Calu3 (cell line): ENCODE results near the gene MRPS12. TPM values are rescaled to one million over a fixed set of nuclear protein-coding genes. Genes with fewer than 3 reads are reported as not detected.

Experiments used
- BruUV-seq: library from RNA; stranded (reverse); fragments of 400-500 nt; replicated peaks from 2 replicates; lab custom pipeline; 2021; lab: Mats Ljungman, UMichigan
- CTCF ChIA-PET: fragments of 300-600 bp; sonication (Branson Sonifier 250); formaldehyde crosslinking; loops from one replicate; lab custom pipeline; 2022; ENCODE audit warnings: antibody characterized with exemption; lab: Charles Lee
- DNase-seq: peaks from one replicate; pipeline ENCODE4 v3.0.0; 2022
- H3K27ac Mint-ChIP-seq: one replicate; pipeline ENCODE4 v1.8.0; 2022; ENCODE audit warnings: mixed read lengths; ENCODE audit not compliant: unreplicated experiment
- H3K27me3 Mint-ChIP-seq: one replicate; pipeline ENCODE4 v1.8.0; 2022; ENCODE audit warnings: mixed read lengths; ENCODE audit not compliant: unreplicated experiment
- H3K36me3 Mint-ChIP-seq: one replicate; pipeline ENCODE4 v1.8.0; 2022; ENCODE audit warnings: mild to moderate bottlenecking, moderate library complexity, mixed read lengths; ENCODE audit not compliant: insufficient read depth, unreplicated experiment
- H3K4me1 Mint-ChIP-seq: one replicate; pipeline ENCODE4 v1.8.0; 2022; ENCODE audit warnings: mild to moderate bottlenecking, low read depth, mixed read lengths; ENCODE audit not compliant: unreplicated experiment
- H3K4me3 Mint-ChIP-seq: one replicate; pipeline ENCODE4 v1.8.0; 2022; ENCODE audit warnings: mild to moderate bottlenecking, low read depth, moderate library complexity, mixed read lengths; ENCODE audit not compliant: unreplicated experiment
- H3K9me3 Mint-ChIP-seq: one replicate; pipeline ENCODE4 v1.8.0; 2022; ENCODE audit warnings: low read depth, mixed read lengths; ENCODE audit not compliant: unreplicated experiment
- CTCF ChIP-seq: fragments of 200-600 bp; IDR thresholded peaks from one replicate; pipeline ENCODE4 v1.8.0; 2022; ENCODE audit warnings: antibody characterized with exemption; ENCODE audit not compliant: unreplicated experiment
- intact Hi-C: fragments of 100-400 bp; cut with micrococcal nuclease; formaldehyde crosslinking; loops from one replicate; pipeline ENCODE4 v1.10.0; 2022; ENCODE audit not compliant: unreplicated experiment
- total RNA-seq: library from RNA; stranded (reverse); gene quantifications from 2 replicates; pipeline ENCODE4 v1.2.3, GENCODE V29; 2022

Gene MRPS12
- total RNA-seq, 1 experiment from 2014 or later = 73.1 TPM

- peaks cover 20% of the 10 kb centered on the region for H3K36me3 Mint-ChIP-seq
- no peaks in the 10 kb centered on the region for H3K9me3 Mint-ChIP-seq
- no peak overlapping the region for H3K4me3 Mint-ChIP-seq
- H3K27me3 Mint-ChIP-seq = no peaks in the 10 kb centered on the region
- H3K27ac Mint-ChIP-seq = no peak overlapping the region
- BruUV-seq = no TSS peak
- DNase-seq = no peak
- CTCF ChIA-PET = no interaction called here
- no peaks in the 10 kb centered on the region for H3K4me1 Mint-ChIP-seq
- TF ChIP-seq CTCF = no peak
- intact Hi-C loops = no loop called here
Observed at GRCh38 chr19:38941979-38942378, 11.2 kb downstream of the MRPS12 start.

- no peak overlapping the region for H3K4me3 Mint-ChIP-seq
- no peak for TF ChIP-seq CTCF
- intact Hi-C loops = no loop called here
- H3K4me1 Mint-ChIP-seq = no peaks in the 10 kb centered on the region
- no peak overlapping the region for H3K27ac Mint-ChIP-seq
- no peak for DNase-seq
- H3K27me3 Mint-ChIP-seq = no peaks in the 10 kb centered on the region
- peaks cover 26% of the 10 kb centered on the region for H3K36me3 Mint-ChIP-seq
- H3K9me3 Mint-ChIP-seq = no peaks in the 10 kb centered on the region
- CTCF ChIA-PET = interaction anchor here (0.7 kb wide), 1 partner anchor 386 kb away, joined by 3 read pairs; no protein-coding TSS in a partner anchor
- BruUV-seq = no TSS peak
Observed at GRCh38 chr19:38942471-38943181, 11.9 kb downstream of the MRPS12 start.

DNA sequence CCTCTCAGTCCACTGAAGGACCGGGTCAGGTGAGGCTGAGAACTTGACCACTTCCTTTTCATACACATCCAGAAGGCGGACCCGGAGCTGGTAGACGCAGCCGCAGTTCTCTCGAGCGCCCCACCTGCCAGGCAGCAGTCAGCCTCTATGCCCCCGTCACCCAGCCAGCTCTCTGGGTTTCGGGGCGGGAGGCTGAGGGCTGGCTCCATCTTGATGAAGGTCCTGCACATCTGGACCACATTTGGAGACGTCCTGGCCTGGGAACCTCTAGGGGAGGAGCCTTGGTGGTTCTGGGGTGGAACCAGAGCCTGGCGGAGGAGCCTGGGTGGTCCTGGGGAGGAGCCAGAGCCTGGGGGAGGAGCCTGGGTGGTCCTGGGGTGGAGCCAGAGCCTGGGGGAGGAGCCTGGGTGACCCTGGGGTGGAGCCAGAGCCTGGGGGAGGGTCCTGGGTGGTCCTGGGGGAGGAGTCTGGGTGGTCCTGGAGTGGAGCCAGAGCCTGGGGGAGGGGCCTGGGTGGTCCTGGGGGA lies 14.3 kb downstream of the MRPS12 start:
- Mint-ChIP-seq H3K27me3 (no peaks in the 10 kb centered on the region), H3K4me3 (no peak overlapping the region), H3K4me1 (no peaks in the 10 kb centered on the region), H3K27ac (no peak overlapping the region), H3K9me3 (no peaks in the 10 kb centered on the region), H3K36me3 (peaks cover 42% of the 10 kb centered on the region)
- DNase-seq = no peak
- intact Hi-C loops = no loop called here
- TF ChIP-seq CTCF = no peak
- no TSS peak for BruUV-seq
- CTCF ChIA-PET = no interaction called here

GRCh38 chr19:38945562-38946228 lies 15.0 kb downstream of the MRPS12 start:
- CTCF ChIA-PET = no interaction called here

More at GRCh38 chr19:38945562-38946228, 15.0 kb downstream of the MRPS12 start:
- intact Hi-C loops = no loop called here
- BruUV-seq = no TSS peak
- H3K36me3 Mint-ChIP-seq = peaks cover 42% of the 10 kb centered on the region
- no peak overlapping the region for H3K27ac Mint-ChIP-seq
- no peaks in the 10 kb centered on the region for H3K27me3 Mint-ChIP-seq
- DNase-seq = no peak
- no peaks in the 10 kb centered on the region for H3K4me1 Mint-ChIP-seq
- no peak for TF ChIP-seq CTCF
- H3K4me3 Mint-ChIP-seq = no peak overlapping the region
- no peaks in the 10 kb centered on the region for H3K9me3 Mint-ChIP-seq
